OCI-LY3 (cell line): ENCODE results near the gene HDAC4.

Experiments used
- H2AFZ ChIP-seq: fragments of 200-600, 300-600 bp; shearing (Covaris generic); 2 replicates; pipeline ENCODE4 v1.6.0; 2014; ENCODE audit warnings: antibody characterized with exemption, low read depth, low read length
- H3K27ac ChIP-seq: fragments of 200-600, 300-600 bp; sonication (generic); 2 replicates; pipeline ENCODE4 v1.5.1; 2014; ENCODE audit warnings: mild to moderate bottlenecking, low read length, moderate library complexity, mixed read lengths
- H3K27me3 ChIP-seq: fragments of 200-600, 300-600 bp; sonication (generic); 2 replicates; pipeline ENCODE4 v1.6.1; 2014; ENCODE audit warnings: low read depth, low read length, mixed read lengths
- H3K36me3 ChIP-seq: fragments of 200-600, 300-600 bp; sonication (generic); replicated peaks from 2 replicates; pipeline ENCODE3; 2014; ENCODE audit warnings: low read depth, low read length, mixed read lengths
- H3K4me1 ChIP-seq: fragments of 300-600, 200-600 bp; sonication (generic); 2 replicates; pipeline ENCODE4 v1.6.1; 2014; ENCODE audit warnings: low read length, mixed read lengths
- H3K4me2 ChIP-seq: fragments of 200-600, 300-600 bp; sonication (generic); 2 replicates; pipeline ENCODE4 v1.6.1; 2014; ENCODE audit warnings: low read length, mixed read lengths
- H3K4me3 ChIP-seq: fragments of 300-600, 200-600 bp; sonication (generic); 2 replicates; pipeline ENCODE4 v1.5.1; 2014; ENCODE audit warnings: antibody characterized with exemption, mild to moderate bottlenecking, low read length, moderate library complexity
- H3K79me2 ChIP-seq: fragments of 300-600, 200-600 bp; shearing (Covaris generic); 2 replicates; pipeline ENCODE4 v1.6.1; 2014; ENCODE audit warnings: mild to moderate bottlenecking, low read length, mixed read lengths
- H3K9ac ChIP-seq: fragments of 300-600, 200-600 bp; shearing (Covaris generic); 2 replicates; pipeline ENCODE4 v1.6.0; 2014; ENCODE audit warnings: mild to moderate bottlenecking, low read length, moderate library complexity
- H3K9me3 ChIP-seq: fragments of 200-600, 300-600 bp; shearing (Covaris generic); 2 replicates; pipeline ENCODE4 v1.6.1; 2014; ENCODE audit warnings: low read length, mixed read lengths; ENCODE audit not compliant: insufficient read depth
- H4K20me1 ChIP-seq: fragments of 200-600, 300-600 bp; sonication (generic); 2 replicates; pipeline ENCODE4 v1.6.1; 2016; ENCODE audit warnings: low read length, mixed read lengths; ENCODE audit not compliant: insufficient read depth
- CTCF ChIP-seq: fragments of 200-600, 300-600 bp; sonication (generic); IDR thresholded peaks from 2 replicates; pipeline ENCODE4 v1.5.1; 2014; ENCODE audit warnings: antibody characterized with exemption, low read length, low read depth
- EZH2phosphoT487 ChIP-seq: fragments of 200-600 bp; shearing (Covaris generic); IDR thresholded peaks from 2 replicates; pipeline ENCODE4 v1.6.1; 2018; ENCODE audit warnings: antibody characterized with exemption, mixed run types, low read depth

HDAC4 gene

GRCh38 chr2:239398521-239398921 lies 2.3 kb downstream of the HDAC4 start:
- peaks cover 29% of the 10 kb centered on the region for H3K79me2 ChIP-seq

GRCh38 chr2:239397931-239398471 lies 2.8 kb downstream of the HDAC4 start:
- peaks cover 30% of the 10 kb centered on the region for H4K20me1 ChIP-seq

More at GRCh38 chr2:239398521-239398921, 2.3 kb downstream of the HDAC4 start:
- H3K27me3 ChIP-seq, result no peaks in the 10 kb centered on the region
- no peaks in the 10 kb centered on the region for H3K9me3 ChIP-seq
- peaks cover 16% of the 10 kb centered on the region for H3K4me1 ChIP-seq
- no peak overlapping the region for H3K4me2 ChIP-seq
- peaks cover 27% of the 10 kb centered on the region; the same call in 1 of the 2 replicates for H4K20me1 ChIP-seq
- H3K9ac ChIP-seq, result no peak overlapping the region
- no peak overlapping the region for H3K27ac ChIP-seq
- H3K36me3 ChIP-seq, result peaks cover 4% of the 10 kb centered on the region
- H3K4me3 ChIP-seq, result no peak overlapping the region
- H2AFZ ChIP-seq, result no peak overlapping the region
- TF ChIP-seq CTCF, result no peak
- TF ChIP-seq EZH2phosphoT487, result no peak

GRCh38 chr2:239396881-239397681 lies 3.7 kb downstream of the HDAC4 start:
- Histone ChIP-seq H2AFZ (no peak overlapping the region), H3K4me1 (peaks cover 12% of the 10 kb centered on the region), H3K9me3 (no peaks in the 10 kb centered on the region), H3K4me3 (no peak overlapping the region), H3K36me3 (no peaks in the 10 kb centered on the region), H3K4me2 (no peak overlapping the region), H3K9ac (no peak overlapping the region), H4K20me1 (peaks cover 39% of the 10 kb centered on the region), H3K79me2 (peaks cover 37% of the 10 kb centered on the region), H3K27ac (no peak overlapping the region), H3K27me3 (no peaks in the 10 kb centered on the region)
- no peak for TF ChIP-seq EZH2phosphoT487
- peak; percentile 34; the same call in 1 of the 2 replicates for TF ChIP-seq CTCF

More at GRCh38 chr2:239397931-239398471, 2.8 kb downstream of the HDAC4 start:
- peaks cover 4% of the 10 kb centered on the region for H3K36me3 ChIP-seq
- no peak overlapping the region for H3K27ac ChIP-seq
- TF ChIP-seq CTCF (no peak), EZH2phosphoT487 (no peak)
- peaks cover 32% of the 10 kb centered on the region for H3K79me2 ChIP-seq
- H3K4me1 ChIP-seq, result peaks cover 16% of the 10 kb centered on the region
- no peak overlapping the region for H3K9ac ChIP-seq
- no peaks in the 10 kb centered on the region for H3K9me3 ChIP-seq
- H3K4me2 ChIP-seq, result no peak overlapping the region
- H3K4me3 ChIP-seq, result no peak overlapping the region
- no peaks in the 10 kb centered on the region for H3K27me3 ChIP-seq
- no peak overlapping the region for H2AFZ ChIP-seq

- Histone ChIP-seq H3K4me2 (no peak overlapping the region), H3K36me3 (no peaks in the 10 kb centered on the region), H3K79me2 (peaks cover 37% of the 10 kb centered on the region), H2AFZ (no peak overlapping the region), H3K27me3 (no peaks in the 10 kb centered on the region), H3K4me3 (no peak overlapping the region), H3K27ac (no peak overlapping the region), H4K20me1 (peaks cover 48% of the 10 kb centered on the region), H3K4me1 (peaks cover 10% of the 10 kb centered on the region; the same call in 1 of the 2 replicates), H3K9me3 (no peaks in the 10 kb centered on the region), H3K9ac (no peak overlapping the region)
- TF ChIP-seq CTCF (no peak), EZH2phosphoT487 (no peak)
These were observed 5.3 kb downstream of the HDAC4 start for GRCh38 chr2:239395524-239395923.
